Mucosa of descending colon (tissue), 3 donors: ENCODE data around the gene MREG. TPM values are rescaled to one million over a fixed set of nuclear protein-coding genes. Genes with fewer than 3 reads are reported as not detected.
"Not testable (repeated sequence)": the region's sequence is repeated elsewhere in the genome, so short reads cannot be mapped to it uniquely, and the experiment has no call there.

Source experiments
- ATAC-seq: fragments of 200-7000 bp; cut with Tn5 transposase; one replicate; pipeline ENCODE4 v1.9.1; 2020; ENCODE audit warnings: mild to moderate bottlenecking, moderate library complexity
- DNase-seq, 3 donors: peaks; one replicate each; pipeline ENCODE4 v3.0.0-alpha.2; 2020
- H3K36me3 ChIP-seq: fragments of 200-600 bp; one replicate; pipeline ENCODE4 v1.8.0; 2021; ENCODE audit warnings: low read depth, mild to moderate bottlenecking
- H3K4me1 ChIP-seq: fragments of 200-600 bp; one replicate; pipeline ENCODE4 v1.8.0; 2021; ENCODE audit warnings: low read depth, mild to moderate bottlenecking
- H3K4me3 ChIP-seq: fragments of 200-600 bp; one replicate; pipeline ENCODE4 v1.8.0; 2021; ENCODE audit warnings: mild to moderate bottlenecking
- H3K9me3 ChIP-seq: fragments of 200-600 bp; one replicate; pipeline ENCODE4 v1.8.0; 2021; ENCODE audit warnings: mild to moderate bottlenecking
- intact Hi-C, 2 donors: fragments of 100-400 bp; cut with DNase I in 1 of 2; cut with micrococcal nuclease in 1 of 2; formaldehyde crosslinking; loops; one replicate each; pipeline versions ENCODE4 v1.11.0 to v1.11.1; 2022; cut with DNase I, micrococcal nuclease
- total RNA-seq, 3 donors: library from RNA; stranded (reverse); fragmentation: NEBNext Ultra II Directional in 2 of 3; extraction: Animal tissue kit (Norgen Biotek cat#: 25700) in 2 of 3; gene quantifications; one replicate each; pipeline versions ENCODE4 v1.2.1 to v1.2.4, GENCODE V29; 2021 to 2023
- TF ChIP-seq, protein P1 (sequence below): fragments of 200-600 bp; IDR thresholded peaks from one replicate; pipeline ENCODE4 v1.8.0; 2022; ENCODE audit warnings: antibody characterized with exemption, mild to moderate bottlenecking
- donor health status: DM: no; HTN: no; CAD: no; lungs with moderate emphysema.
- donor health status: DM: no; HTN: no; CAD: no.
- donor health status: DM: no; HTN: yes; CAD: no.

The MREG gene
- total RNA-seq, 3 donors from 2014 or later = 5.7 to 10.9 (median 8.5) TPM

DNA sequence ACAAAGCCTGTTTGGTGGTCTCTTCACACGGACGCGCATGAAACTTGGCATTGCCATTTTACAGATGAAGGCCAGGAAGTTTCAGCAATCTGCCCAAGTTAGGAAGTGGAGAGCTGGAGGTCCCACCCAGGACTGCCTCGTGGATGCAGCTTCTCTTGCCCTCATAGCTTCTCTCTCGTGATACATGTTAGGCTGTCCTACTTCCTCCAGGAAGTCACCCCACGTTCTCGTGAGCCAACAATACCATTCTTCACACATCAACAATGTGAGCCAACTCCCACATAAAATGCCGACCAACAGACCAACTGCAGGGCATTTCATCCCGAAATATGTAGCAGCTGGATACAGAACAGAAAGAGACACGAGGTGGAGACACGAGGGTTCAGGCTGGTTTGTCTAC, 85.3 kb downstream of the MREG start:
- no peak for DNase-seq
- intact Hi-C loops = no loop called here
- Histone ChIP-seq H3K4me1 (no peaks in the 10 kb centered on the region), H3K9me3 (no peaks in the 10 kb centered on the region), H3K4me3 (no peak overlapping the region), H3K36me3 (no peaks in the 10 kb centered on the region)
- TF ChIP-seq, protein P1, sequence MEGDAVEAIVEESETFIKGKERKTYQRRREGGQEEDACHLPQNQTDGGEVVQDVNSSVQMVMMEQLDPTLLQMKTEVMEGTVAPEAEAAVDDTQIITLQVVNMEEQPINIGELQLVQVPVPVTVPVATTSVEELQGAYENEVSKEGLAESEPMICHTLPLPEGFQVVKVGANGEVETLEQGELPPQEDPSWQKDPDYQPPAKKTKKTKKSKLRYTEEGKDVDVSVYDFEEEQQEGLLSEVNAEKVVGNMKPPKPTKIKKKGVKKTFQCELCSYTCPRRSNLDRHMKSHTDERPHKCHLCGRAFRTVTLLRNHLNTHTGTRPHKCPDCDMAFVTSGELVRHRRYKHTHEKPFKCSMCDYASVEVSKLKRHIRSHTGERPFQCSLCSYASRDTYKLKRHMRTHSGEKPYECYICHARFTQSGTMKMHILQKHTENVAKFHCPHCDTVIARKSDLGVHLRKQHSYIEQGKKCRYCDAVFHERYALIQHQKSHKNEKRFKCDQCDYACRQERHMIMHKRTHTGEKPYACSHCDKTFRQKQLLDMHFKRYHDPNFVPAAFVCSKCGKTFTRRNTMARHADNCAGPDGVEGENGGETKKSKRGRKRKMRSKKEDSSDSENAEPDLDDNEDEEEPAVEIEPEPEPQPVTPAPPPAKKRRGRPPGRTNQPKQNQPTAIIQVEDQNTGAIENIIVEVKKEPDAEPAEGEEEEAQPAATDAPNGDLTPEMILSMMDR = no peak
- ATAC-seq = no peak

DNA sequence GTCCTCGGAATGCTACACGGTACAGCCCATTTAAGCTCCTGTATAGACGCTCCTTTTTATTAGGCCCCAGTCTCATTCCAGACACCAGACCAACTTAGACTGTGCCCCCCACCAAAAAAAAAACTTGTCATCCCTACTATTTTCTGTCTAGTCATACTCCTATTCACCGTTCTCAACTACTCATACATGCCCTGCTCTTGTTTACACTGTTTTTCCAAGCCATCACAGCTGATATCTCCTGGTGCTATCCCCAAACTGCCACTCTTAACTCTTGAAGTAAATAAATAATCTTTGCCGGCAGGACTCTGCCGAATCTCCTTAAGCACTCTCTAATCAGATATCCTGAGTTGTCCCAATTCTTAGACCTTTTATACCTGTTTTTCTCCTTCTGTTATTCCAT, 86.4 kb downstream of the MREG start:
- ATAC-seq, H3K4me3 ChIP-seq, H3K9me3 ChIP-seq, H3K4me1 ChIP-seq, intact Hi-C loops, DNase-seq, H3K36me3 ChIP-seq: not testable (repeated sequence)

GRCh38 chr2:215921895-215922294, 91.5 kb downstream of the MREG start:
- DNase-seq (no peak), ATAC-seq (no peak)
- H3K36me3 ChIP-seq = no peaks in the 10 kb centered on the region
- no peaks in the 10 kb centered on the region for H3K4me1 ChIP-seq
- H3K4me3 ChIP-seq = no peak overlapping the region
- no peaks in the 10 kb centered on the region for H3K9me3 ChIP-seq
- intact Hi-C loops = no loop called here
- TF ChIP-seq, protein P1 = no peak

- Histone ChIP-seq H3K4me1 (no peaks in the 10 kb centered on the region), H3K9me3 (no peaks in the 10 kb centered on the region), H3K36me3 (no peaks in the 10 kb centered on the region), H3K4me3 (no peak overlapping the region)
- intact Hi-C loops = no loop called here
- TF ChIP-seq, protein P1 = peak; percentile 52
- ATAC-seq = peak; percentile 96
- peak in 2 of 3 donors; percentile 69 to 85 for DNase-seq
These were observed 92.9 kb downstream of the MREG start for GRCh38 chr2:215920244-215921100.

- intact Hi-C loops = loop anchor here (5.0 to 10.0 kb wide), 3 partner anchors 297 to 467 kb away; no protein-coding TSS in a partner anchor
- H3K4me1 ChIP-seq = no peaks in the 10 kb centered on the region
- DNase-seq = no peak
- no peaks in the 10 kb centered on the region for H3K9me3 ChIP-seq
- TF ChIP-seq, protein P1 = no peak
- H3K4me3 ChIP-seq = no peak overlapping the region
- H3K36me3 ChIP-seq = no peaks in the 10 kb centered on the region
- no peak for ATAC-seq
These were observed 93.6 kb downstream of the MREG start for GRCh38 chr2:215919624-215920243.
